ENCODE data around the gene ASPSCR1.
A peak's percentile ranks its signal among the peaks of the same experiment; 100 is the strongest.

Gene ASPSCR1

DNA sequence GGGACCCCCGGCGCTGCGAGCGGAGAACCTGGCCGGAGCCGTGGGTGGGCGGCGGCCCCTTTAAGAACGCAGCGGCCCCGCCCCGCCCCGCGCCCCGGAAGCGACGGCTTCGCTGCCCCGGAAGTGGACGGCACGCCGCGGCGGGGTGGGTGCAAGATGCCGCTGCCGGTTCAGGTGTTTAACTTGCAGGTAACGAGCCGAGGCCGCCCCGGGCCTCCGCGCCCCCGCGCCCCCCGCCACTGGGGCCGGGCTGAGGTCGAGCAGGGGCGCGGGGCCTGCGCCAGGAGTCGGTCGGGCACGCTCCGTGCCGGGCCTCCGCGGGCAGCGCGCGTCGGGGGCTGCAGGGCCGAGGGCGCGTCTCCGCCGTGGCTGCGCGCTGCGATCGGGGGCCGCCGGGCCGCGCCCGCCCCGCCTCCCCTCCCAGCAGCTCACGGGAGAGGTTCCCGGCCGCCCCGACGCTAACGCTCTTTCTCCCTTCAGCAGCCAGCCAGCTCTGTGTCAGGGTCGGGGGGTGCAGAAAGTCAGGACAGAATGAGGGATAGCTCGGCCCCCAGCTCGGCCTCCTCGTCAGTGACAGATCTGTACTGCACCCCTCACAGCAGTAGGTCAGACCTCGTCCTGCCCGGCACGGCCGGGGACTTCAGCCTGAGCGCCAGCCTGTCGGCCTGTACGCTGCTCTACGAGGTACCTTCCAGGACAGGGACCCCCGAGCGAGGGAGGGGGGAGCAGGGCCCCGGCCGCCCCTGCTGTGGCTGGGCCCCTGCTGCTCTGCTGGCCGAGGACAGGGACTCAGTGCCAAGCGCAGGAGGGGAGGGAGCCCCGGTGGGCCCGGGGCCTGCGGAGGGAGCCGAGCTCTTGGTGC is 74.6 kb downstream of the ASPSCR1 start, which contains the start of the genes GPS1 and RFNG:
TSS of gene GPS1 (plus strand) at position 123 of the 862 bp plus-strand sequence. CDS start at position 157, 34 bp downstream.
TSS of gene RFNG (minus strand) at position 36 of the 862 bp plus-strand sequence. CDS start 45 bp downstream, outside the sequence.
- peak; percentile 67 to 84 (median 80) for DNase-seq (ENCODE audit: low read depth in 4 of 4, low spot score in 1 of 4)

- no peak for DNase-seq (ENCODE audit: low read depth in 4 of 4, low spot score in 1 of 4)
These were observed 75.2 kb downstream of the ASPSCR1 start for GRCh38 chr17:82052638-82053059.

GRCh38 chr17:82053130-82053529 is 75.7 kb downstream of the ASPSCR1 start:
- DNase-seq (ENCODE audit: low read depth in 4 of 4, low spot score in 1 of 4), result no peak

DNA sequence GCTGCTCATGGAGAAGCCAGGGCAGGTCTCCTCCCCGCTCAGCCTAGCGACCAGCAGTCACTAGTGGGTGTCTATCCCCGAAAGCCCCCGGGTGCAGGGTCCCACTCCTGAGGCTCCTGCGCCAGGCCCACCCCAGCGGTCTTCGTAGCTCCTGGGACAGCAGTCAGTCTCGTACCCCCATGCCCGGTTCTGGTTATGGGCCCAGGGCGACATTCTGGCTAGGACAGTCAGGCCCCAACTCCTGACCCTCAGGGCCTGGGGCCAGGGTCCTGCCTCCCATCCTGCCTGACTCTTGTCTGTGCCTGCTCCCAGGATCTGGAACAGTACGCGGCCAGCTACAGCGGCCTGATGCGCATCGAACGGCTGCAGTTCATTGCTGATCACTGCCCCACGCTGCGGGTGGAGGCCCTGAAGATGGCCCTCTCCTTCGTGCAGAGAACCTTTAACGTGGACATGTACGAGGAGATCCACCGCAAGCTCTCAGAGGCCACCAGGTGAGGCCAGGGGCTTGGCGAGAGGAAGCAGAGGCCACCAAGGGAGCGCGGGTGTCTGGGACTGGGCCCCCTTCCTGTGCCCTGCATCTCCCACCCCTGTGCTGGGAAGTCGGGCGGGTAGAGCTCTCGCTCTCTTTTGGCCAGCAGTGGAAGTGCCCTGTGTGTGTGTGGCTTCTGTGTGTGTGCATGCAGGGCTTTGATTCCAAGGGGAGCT is 76.3 kb downstream of the ASPSCR1 start:
- DNase-seq (ENCODE audit: low read depth in 4 of 4, low spot score in 1 of 4), result no peak

GRCh38 chr17:82054351-82055022 is 77.1 kb downstream of the ASPSCR1 start:
- DNase-seq (ENCODE audit: low read depth in 4 of 4, low spot score in 1 of 4), result no peak

GRCh38 chr17:82055023-82055964 is 77.9 kb downstream of the ASPSCR1 start:
- DNase-seq (ENCODE audit: low read depth in 4 of 4, low spot score in 1 of 4), result no peak

DNA sequence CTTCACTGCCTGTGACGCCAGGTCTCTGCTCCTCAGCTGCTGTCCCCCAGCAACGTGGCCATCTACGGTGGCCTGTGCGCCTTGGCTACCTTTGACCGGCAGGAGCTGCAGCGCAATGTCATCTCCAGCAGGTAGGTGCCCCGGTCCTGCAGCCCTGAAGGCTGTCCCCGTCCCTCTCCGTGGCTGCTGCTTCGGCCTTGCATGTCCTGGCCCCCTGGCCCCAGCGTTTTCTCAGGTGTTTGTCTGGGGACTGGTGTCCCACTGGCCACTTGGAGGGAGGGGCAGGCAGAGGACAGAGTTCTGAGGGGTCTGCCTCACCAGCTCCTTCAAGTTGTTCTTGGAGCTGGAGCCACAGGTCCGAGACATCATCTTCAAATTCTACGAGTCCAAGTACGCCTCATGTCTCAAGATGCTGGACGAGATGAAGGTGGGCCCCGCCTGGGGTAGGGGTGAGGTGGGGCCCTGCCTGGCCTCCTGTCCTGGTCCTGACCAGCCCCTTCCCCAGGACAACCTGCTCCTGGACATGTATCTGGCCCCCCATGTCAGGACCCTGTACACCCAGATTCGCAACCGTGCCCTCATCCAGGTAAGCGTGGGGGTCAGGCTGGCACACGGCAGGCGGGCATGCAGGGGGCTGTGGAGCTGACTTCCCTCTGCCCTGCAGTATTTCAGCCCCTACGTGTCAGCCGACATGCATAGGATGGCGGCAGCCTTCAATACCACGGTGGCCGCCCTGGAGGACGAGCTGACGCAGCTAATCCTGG is 78.7 kb downstream of the ASPSCR1 start:
- no peak for DNase-seq (ENCODE audit: low read depth in 4 of 4, low spot score in 1 of 4)

GRCh38 chr17:82056729-82057621 is 79.5 kb downstream of the ASPSCR1 start:
- no peak for DNase-seq (ENCODE audit: low read depth in 4 of 4, low spot score in 1 of 4)

- no peak for DNase-seq (ENCODE audit: low read depth in 4 of 4, low spot score in 1 of 4)
These were observed 80.9 kb downstream of the ASPSCR1 start for GRCh38 chr17:82058230-82058854.

GRCh38 chr17:82058855-82059249 is 81.4 kb downstream of the ASPSCR1 start:
- DNase-seq (ENCODE audit: low read depth in 4 of 4, low spot score in 1 of 4), result no peak

GRCh38 chr17:82059272-82060000 is 82.0 kb downstream of the ASPSCR1 start:
- DNase-seq (ENCODE audit: low read depth in 4 of 4, low spot score in 1 of 4), result no peak

GRCh38 chr17:82060001-82060380 is 82.6 kb downstream of the ASPSCR1 start:
- DNase-seq (ENCODE audit: low read depth in 4 of 4, low spot score in 1 of 4), result no peak

GRCh38 chr17:82060614-82061013 is 83.2 kb downstream of the ASPSCR1 start:
- no peak for DNase-seq (ENCODE audit: low read depth in 4 of 4, low spot score in 1 of 4)

DNA sequence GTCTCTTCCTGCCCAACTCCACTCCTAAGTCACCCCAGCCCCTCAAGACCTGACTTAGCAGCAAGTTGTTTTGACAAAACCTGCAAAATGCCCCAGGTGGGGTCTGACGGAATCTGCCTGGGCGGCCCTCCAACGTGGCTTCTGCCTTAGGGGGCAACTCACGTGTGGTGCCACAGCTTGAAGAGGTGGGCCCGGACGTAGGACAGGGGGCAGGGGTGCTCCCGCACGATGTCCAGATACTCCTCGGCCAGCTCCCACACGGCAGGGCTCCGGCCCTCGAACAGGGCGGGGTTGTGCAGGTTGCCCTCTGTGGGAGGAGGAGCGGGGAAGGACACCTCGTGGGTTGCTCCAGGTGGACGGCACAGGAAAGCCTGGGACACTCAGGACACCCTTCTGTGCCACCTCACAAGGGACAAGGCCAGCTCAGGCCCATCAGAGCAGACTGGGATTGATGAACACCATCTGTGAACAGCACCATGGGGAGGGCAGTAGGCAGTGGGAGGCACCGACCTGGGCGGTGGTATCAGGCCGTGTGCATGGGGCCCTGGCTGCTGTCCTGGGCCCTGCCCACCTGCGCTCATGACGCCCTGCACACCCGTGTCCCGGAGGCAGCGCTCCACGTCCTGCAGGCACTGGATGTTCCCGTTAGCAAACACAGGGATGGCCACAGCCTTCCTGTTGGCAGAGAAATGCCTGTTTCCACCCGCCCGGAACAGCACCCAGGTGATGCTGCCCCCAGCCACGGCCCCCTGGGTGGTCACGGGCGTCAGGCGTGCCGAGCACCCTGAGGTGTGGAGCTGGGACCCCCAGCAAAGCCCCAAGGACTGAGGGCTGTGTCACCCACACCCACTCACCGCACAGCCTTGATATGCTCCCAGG is 83.9 kb downstream of the ASPSCR1 start:
- DNase-seq (ENCODE audit: low read depth in 4 of 4, low spot score in 1 of 4), result no peak

DNA sequence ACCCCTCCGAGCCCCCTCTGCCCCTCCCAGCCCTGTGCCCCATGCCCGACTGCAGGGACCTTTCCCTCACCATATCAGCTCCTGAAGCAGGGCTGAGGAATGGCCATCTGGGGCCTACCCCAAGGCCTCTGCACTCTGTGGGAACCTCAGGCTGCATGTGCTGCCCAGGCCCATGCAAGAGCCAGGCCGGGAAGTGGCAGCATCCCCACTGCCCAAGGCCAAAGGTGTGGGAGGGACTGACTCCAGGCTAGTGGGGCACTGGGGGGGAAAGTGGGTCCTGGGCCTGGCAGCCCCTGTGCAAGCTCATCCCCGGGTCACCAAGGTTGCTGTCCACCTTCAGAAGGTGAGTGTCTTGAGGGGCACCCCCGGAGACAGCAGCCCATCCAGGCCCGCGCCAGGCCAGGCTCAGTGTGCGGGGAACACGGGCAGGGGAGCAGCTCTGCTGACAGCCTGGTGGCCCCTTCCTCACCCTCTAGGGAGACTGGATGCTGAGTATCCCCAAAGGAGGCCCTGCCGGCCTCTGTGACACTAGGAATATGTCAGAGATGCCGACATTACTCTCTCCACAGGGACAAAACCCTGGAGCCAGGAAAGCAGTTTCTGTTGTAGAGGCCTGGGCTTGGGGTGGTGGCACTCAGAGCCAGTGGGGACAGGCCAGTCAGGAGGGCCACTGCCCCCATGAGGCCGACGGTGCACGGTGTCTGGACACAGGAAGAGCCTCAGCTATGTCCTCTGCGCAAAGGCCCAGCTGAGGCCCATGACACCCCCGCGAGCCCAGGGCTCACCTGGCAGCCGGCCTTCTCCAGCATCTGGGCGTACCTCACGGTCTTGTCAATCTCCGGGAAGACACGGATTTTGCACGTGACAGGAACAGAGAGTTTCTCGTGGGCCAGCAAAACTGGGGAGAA is 84.9 kb downstream of the ASPSCR1 start:
- DNase-seq (ENCODE audit: low read depth in 4 of 4, low spot score in 1 of 4), result no peak

- DNase-seq (ENCODE audit: low read depth in 4 of 4, low spot score in 1 of 4), result no peak
These were observed 85.5 kb downstream of the ASPSCR1 start for GRCh38 chr17:82062984-82063368.
